AG04449 (cell line): Measurements from ENCODE around the gene DSTN.

ENCODE experiments used
- CTCF ChIA-PET: fragments of 350-600 bp; formaldehyde crosslinking; extraction: SDS; loops from one replicate; lab custom pipeline; 2021; ENCODE audit warnings: antibody characterized with exemption; lab: Yijun Ruan, JAX
- POLR2A ChIA-PET: fragments of 400-600, 350-600 bp; formaldehyde crosslinking; extraction: SDS; loops from one replicate; lab custom pipeline; 2020; ENCODE audit warnings: antibody characterized with exemption, inconsistent platforms; lab: Yijun Ruan, JAX
- DNase-seq: peaks from one replicate; pipeline ENCODE4 v3.0.0-alpha.2; 2010; ENCODE audit warnings: low read depth, low spot score
- H3K4me3 ChIP-seq: 2 replicates; pipeline ENCODE4 v1.5.1; 2011; ENCODE audit warnings: low read depth, mild to moderate bottlenecking, control low read depth, low read length
- TF ChIP-seq, protein P1 (sequence below): IDR thresholded peaks from one replicate; pipeline ENCODE4 v1.5.1; 2011; ENCODE audit warnings: mild to moderate bottlenecking, moderate library complexity, low read length, control low read depth, inconsistent platforms; ENCODE audit not compliant: insufficient read depth; ENCODE audit errors: missing control alignments

Gene DSTN

DNA sequence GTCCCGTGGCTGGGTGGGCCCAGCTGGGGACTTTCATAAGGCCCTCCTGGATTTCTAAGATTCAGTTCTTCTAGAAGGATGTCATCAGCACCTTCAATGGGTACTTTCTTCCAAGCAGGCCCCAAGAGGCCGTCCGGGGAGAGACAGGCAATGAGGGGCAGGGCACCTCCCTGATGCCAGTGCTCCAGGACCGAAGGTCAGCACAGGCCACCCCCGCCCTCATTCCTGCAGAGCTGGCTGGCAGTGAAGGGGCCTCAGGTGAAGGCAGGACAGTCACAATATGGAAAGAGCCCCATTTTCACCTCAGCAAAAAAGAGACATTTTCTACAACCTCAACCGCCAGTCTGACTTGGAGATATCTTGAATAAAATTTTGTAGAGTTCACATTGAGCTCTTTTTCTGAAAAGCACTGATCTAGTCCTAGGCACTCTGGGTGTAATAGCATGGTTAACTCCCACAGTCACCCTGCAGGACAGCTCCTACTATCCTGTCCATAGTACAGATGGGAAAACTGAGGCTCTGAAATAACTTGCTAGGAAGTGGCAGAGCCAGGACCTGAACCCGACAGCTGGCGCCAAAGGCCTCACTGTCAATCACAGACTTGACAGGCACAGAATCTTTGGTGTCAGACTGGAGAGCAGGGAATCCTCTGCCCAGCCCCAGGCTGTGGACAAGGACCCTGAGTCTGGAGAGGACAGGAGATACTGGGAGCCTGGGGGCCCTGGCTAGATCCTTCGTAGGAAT is 61.9 kb downstream of the DSTN start:
- H3K4me3 ChIP-seq, result no peak overlapping the region
- POLR2A ChIA-PET, result no interaction called here
- CTCF ChIA-PET, result interaction anchor here (0.9 to 2.2 kb wide), 5 partner anchors 14 to 268 kb away, joined by 3 to 11 read pairs (median 3); no protein-coding TSS in a partner anchor
- TF ChIP-seq, protein P1, sequence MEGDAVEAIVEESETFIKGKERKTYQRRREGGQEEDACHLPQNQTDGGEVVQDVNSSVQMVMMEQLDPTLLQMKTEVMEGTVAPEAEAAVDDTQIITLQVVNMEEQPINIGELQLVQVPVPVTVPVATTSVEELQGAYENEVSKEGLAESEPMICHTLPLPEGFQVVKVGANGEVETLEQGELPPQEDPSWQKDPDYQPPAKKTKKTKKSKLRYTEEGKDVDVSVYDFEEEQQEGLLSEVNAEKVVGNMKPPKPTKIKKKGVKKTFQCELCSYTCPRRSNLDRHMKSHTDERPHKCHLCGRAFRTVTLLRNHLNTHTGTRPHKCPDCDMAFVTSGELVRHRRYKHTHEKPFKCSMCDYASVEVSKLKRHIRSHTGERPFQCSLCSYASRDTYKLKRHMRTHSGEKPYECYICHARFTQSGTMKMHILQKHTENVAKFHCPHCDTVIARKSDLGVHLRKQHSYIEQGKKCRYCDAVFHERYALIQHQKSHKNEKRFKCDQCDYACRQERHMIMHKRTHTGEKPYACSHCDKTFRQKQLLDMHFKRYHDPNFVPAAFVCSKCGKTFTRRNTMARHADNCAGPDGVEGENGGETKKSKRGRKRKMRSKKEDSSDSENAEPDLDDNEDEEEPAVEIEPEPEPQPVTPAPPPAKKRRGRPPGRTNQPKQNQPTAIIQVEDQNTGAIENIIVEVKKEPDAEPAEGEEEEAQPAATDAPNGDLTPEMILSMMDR, result no peak
- DNase-seq, result no peak

DNA sequence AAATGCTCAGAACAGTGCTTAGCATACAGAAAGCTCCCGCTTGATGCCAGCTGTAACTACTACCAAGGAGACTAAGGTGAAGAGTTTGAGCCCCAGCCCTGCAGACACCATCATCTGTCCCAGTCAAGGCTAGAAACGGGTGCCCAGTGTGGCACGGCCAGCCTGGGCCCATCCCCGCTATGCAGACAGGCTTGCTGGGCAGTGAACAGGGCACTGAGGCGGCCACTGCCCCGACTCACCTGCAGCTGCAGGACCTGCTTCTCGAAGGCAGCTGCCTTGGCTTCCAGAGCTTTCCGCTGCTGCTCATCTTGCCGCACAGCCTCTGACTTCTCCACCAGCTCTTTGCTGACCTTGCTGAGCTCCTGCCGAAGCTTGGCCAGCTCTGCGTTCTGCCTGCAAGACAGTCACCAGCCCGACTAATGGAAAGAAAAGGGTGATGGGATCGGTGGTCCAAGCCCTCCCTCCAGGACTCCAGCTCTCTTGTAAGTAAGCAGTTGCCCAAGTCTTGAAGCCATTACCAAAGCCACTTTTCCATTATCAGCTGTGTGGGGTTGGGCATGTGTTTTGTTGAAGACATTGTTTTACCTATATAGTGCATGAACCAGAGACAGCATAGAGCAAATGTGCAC is 63.5 kb downstream of the DSTN start:
- ChIA-PET POLR2A (interaction anchor here (0.9 kb wide), 1 partner anchor 43 kb away, joined by 3 read pairs; no protein-coding TSS in a partner anchor), CTCF (interaction anchor here (1.1 kb wide), 1 partner anchor 48 kb away, joined by 3 read pairs; the partner anchor contains the start of gene RRBP1)
- no peak for DNase-seq
- no peak overlapping the region for H3K4me3 ChIP-seq
- TF ChIP-seq, protein P1, result no peak

DNA sequence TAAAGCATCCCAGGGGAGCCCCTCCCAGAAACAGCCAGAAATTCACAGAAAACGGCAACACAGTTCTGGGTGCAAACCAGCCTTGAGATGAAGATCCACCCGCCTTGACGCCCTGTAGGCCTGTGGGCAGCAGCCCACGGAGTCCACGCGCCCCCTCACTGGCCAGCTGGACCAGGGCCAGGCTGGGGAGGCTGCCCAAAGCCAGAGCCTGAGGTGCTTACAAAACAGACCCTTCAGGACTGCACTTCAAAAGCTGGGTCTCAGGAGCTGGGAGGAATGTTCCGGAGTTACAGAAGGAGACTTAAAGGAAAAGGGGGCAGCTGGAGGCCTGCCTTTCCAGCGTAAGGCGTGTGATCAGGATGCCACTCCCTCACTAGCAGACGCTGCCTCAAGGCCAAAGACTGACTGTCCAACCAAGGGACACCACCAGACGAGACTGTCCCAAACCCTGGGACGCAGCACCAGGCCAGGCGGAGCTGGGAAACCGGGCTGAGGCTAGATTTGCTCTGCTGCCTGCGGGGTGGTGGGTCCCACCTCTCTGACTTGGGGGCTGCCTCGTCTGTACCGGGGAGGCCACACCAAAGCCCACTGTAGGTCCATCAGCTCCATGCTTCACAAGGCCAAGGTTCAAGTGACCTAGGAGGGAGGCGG is 64.1 kb downstream of the DSTN start:
- TF ChIP-seq, protein P1, result no peak
- no peak for DNase-seq
- H3K4me3 ChIP-seq, result no peak overlapping the region
- ChIA-PET CTCF (interaction anchor here (0.9 to 1.5 kb wide), 7 partner anchors 13 to 362 kb away, joined by 3 to 5 read pairs (median 3); partner anchors contain the start of gene RRBP1), POLR2A (interaction anchor here (1.1 kb wide), 1 partner anchor 262 kb away, joined by 3 read pairs; no protein-coding TSS in a partner anchor)

DNA sequence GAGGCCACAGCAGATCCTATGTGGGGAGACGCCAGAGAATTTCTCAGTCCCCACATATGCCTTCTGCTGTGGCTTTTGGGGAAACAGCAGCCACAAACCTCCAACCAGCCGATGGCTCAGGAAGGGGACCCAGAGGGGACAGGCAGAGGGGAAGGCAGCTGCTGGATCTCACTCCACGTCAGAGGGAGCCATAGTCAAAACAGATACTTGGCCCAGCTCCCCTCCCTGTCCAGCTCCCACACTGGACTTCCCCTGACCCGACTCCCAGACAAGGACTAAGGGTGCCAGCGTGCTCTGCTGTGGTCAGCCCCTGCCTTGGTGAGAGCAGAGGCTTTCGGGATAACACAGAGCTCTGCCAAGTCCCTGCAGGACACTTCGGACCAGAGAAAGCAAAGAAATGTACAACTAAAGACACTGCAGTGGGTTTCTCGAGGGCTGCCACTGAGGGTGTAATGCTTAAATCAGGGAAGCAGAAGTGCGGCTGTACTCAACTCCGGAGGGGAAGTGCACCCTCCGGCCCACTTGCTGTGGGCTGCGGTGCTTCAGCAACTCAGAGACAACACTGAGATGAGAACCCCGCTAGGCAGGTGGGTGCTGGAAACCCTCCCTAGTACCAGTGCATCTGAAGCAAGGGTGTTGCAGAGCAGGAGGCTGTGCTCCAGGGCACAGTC is 64.9 kb downstream of the DSTN start:
- TF ChIP-seq, protein P1, result no peak
- POLR2A ChIA-PET, result interaction anchor here (1.1 kb wide), 1 partner anchor 261 kb away, joined by 3 read pairs; no protein-coding TSS in a partner anchor
- CTCF ChIA-PET, result interaction anchor here (0.9 to 1.5 kb wide), 7 partner anchors 12 to 361 kb away, joined by 3 to 5 read pairs (median 3); partner anchors contain the start of gene RRBP1
- DNase-seq, result no peak
- H3K4me3 ChIP-seq, result no peak overlapping the region

DNA sequence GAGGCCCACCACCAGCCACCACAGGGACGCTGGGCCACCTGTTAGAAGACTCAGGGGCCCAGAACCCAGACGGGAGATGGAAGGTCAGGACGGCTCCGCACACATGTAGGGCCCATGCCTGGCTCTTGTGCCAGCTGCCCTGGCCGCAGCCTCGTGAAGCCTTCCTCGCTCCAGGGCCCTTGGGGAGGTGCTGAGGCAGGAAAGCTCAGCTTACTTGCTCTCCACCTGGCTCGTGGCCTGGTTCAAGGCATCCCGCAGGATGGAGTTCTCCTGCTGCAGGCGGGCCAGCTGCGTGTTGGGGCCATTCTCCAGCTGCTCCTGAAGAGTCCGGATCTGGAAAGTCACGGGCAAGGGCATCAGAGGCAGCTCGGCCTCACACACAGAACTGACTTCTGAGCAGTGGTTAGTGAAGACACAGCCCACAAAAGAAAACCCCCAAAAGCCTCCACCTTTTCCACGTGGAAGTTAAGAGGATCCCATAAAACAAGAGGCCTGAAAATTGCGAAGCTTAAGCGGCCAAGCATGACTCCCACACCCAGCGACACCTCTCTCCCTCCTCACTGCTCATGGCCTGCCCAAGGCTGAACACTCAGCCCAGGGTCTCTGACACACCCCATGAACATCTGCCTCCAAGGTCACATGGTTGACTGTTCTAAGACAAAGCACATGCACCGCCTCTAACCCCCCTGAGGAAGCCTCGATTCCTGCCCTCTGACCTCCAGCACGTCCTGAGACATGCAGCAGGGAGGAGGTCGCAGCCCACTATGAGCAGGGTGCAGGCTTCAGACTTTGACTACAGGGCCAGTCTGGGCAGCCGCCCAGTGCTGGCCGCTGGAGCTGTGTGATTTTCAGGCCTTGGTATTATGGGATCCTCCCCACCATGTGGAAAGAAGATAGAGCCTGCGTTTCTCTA is 65.7 kb downstream of the DSTN start:
- TF ChIP-seq, protein P1, result no peak
- DNase-seq, result no peak
- ChIA-PET POLR2A (interaction anchor here (1.1 kb wide), 1 partner anchor 261 kb away, joined by 3 read pairs; no protein-coding TSS in a partner anchor), CTCF (interaction anchor here (1.4 to 1.5 kb wide), 4 partner anchors 13 to 361 kb away, joined by 3 to 5 read pairs (median 3); no protein-coding TSS in a partner anchor)
- no peak overlapping the region for H3K4me3 ChIP-seq
